ENCODE data around the gene SPPL3. TPM values are rescaled to one million over a fixed set of nuclear protein-coding genes. Genes with fewer than 3 reads are reported as not detected.

Gene SPPL3
- total and polyA plus RNA-seq, 2 experiments from 2014 or later: 10.9 to 27.8 TPM

DNA sequence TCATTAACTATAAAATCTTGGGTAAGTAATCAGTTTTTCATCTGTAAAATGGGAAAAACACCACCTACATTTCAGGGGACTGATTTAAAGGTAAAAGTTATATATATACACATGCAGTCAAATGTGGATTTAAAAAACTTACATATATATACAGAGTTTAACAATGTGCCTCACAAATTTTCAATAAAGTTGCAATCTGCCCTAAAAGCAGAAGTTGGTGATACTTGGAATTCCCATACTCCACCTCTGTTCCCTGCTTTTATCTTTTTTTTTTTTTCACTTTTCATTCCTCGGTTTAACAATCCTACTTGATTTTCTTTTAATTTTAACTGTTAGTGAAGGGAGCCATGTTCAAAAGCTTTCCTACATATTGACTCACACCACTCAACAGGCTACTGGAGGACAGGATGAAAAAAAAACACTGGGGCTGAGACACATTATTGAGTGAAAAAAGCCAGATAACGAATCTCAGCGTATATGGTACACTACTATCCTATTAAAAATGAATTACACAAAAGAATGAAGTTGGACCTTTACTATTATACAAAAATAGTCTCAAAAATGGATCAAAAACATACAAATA, 24.3 kb downstream of the SPPL3 start (continued):
- TF ChIP-seq, protein P1, sequence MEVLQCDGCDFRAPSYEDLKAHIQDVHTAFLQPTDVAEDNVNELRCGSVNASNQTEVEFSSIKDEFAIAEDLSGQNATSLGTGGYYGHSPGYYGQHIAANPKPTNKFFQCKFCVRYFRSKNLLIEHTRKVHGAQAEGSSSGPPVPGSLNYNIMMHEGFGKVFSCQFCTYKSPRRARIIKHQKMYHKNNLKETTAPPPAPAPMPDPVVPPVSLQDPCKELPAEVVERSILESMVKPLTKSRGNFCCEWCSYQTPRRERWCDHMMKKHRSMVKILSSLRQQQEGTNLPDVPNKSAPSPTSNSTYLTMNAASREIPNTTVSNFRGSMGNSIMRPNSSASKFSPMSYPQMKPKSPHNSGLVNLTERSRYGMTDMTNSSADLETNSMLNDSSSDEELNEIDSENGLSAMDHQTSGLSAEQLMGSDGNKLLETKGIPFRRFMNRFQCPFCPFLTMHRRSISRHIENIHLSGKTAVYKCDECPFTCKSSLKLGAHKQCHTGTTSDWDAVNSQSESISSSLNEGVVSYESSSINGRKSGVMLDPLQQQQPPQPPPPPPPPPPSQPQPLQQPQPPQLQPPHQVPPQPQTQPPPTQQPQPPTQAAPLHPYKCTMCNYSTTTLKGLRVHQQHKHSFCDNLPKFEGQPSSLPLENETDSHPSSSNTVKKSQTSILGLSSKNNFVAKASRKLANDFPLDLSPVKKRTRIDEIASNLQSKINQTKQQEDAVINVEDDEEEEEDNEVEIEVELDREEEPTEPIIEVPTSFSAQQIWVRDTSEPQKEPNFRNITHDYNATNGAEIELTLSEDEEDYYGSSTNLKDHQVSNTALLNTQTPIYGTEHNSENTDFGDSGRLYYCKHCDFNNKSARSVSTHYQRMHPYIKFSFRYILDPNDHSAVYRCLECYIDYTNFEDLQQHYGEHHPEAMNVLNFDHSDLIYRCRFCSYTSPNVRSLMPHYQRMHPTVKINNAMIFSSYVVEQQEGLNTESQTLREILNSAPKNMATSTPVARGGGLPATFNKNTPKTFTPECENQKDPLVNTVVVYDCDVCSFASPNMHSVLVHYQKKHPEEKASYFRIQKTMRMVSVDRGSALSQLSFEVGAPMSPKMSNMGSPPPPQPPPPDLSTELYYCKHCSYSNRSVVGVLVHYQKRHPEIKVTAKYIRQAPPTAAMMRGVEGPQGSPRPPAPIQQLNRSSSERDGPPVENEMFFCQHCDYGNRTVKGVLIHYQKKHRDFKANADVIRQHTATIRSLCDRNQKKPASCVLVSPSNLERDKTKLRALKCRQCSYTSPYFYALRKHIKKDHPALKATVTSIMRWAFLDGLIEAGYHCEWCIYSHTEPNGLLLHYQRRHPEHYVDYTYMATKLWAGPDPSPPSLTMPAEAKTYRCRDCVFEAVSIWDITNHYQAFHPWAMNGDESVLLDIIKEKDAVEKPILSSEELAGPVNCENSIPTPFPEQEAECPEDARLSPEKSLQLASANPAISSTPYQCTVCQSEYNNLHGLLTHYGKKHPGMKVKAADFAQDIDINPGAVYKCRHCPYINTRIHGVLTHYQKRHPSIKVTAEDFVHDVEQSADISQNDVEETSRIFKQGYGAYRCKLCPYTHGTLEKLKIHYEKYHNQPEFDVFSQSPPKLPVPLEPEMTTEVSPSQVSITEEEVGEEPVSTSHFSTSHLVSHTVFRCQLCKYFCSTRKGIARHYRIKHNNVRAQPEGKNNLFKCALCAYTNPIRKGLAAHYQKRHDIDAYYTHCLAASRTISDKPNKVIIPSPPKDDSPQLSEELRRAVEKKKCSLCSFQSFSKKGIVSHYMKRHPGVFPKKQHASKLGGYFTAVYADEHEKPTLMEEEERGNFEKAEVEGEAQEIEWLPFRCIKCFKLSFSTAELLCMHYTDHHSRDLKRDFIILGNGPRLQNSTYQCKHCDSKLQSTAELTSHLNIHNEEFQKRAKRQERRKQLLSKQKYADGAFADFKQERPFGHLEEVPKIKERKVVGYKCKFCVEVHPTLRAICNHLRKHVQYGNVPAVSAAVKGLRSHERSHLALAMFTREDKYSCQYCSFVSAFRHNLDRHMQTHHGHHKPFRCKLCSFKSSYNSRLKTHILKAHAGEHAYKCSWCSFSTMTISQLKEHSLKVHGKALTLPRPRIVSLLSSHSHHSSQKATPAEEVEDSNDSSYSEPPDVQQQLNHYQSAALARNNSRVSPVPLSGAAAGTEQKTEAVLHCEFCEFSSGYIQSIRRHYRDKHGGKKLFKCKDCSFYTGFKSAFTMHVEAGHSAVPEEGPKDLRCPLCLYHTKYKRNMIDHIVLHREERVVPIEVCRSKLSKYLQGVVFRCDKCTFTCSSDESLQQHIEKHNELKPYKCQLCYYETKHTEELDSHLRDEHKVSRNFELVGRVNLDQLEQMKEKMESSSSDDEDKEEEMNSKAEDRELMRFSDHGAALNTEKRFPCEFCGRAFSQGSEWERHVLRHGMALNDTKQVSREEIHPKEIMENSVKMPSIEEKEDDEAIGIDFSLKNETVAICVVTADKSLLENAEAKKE (CRISPR knock-in tag; IDR thresholded peaks at IDR 0.05): no peak

GRCh38 chr12:120879102-120879501, 25.1 kb downstream of the SPPL3 start:
- H3K36me3 ChIP-seq (ENCODE audit: insufficient read depth): no peaks in the 10 kb centered on the region
- no peaks in the 10 kb centered on the region for H3K27me3 Mint-ChIP-seq (ENCODE audit: insufficient read depth, low read depth, poor library complexity)
- H3K4me1 ChIP-seq (ENCODE audit: insufficient read depth): no peaks in the 10 kb centered on the region
- H3K9me3 Mint-ChIP-seq: no peaks in the 10 kb centered on the region
- H3K79me2 ChIP-seq (replicated peaks; ENCODE audit: insufficient read depth): peaks cover 92% of the 10 kb centered on the region
- ATAC-seq: no peak
- no peaks in the 10 kb centered on the region for H3F3A ChIP-seq (replicated peaks; ENCODE audit: low read depth)
- H3K4me3 ChIP-seq: no peak overlapping the region
- H3K27me3 ChIP-seq (ENCODE audit: insufficient read depth): no peaks in the 10 kb centered on the region
- DNase-seq (ENCODE audit: low spot score): peak; percentile 17
- 0 out of 3 replicates have a peak, but pooled peaks cover 2% of the 10 kb centered on the region for H3K36me3 Mint-ChIP-seq (ENCODE audit: low read depth)
- TF ChIP-seq REST (IDR thresholded peaks at IDR 0.05; ENCODE audit: unreplicated experiment) (no peak), POLR2AphosphoS5 (IDR thresholded peaks at IDR 0.05; ENCODE audit: low read depth) (no peak), STAT1 (IDR thresholded peaks at IDR 0.05; ENCODE audit: unreplicated experiment) (no peak)
- no peak overlapping the region for H3K4me2 ChIP-seq
- no peak overlapping the region for H3K4me3 Mint-ChIP-seq
- no peak overlapping the region for H3K27ac ChIP-seq (ENCODE audit: low read depth)
- peak overlapping the region; percentile 67 for H3K27ac Mint-ChIP-seq
- peaks cover 8% of the 10 kb centered on the region for H3K4me1 Mint-ChIP-seq
- no peaks in the 10 kb centered on the region for H3K9me2 ChIP-seq (ENCODE audit: insufficient read depth)
- H2AFZ ChIP-seq: no peak overlapping the region
- peaks cover 20% of the 10 kb centered on the region; the same call in 1 of the 2 replicates for H4K20me1 ChIP-seq (replicated peaks; ENCODE audit: insufficient read depth)

All from GM23338 (cell line).